GM21723 (cell line): ENCODE data around the gene SMARCA2.
A peak's percentile ranks its signal among the peaks of the same experiment; 100 is the strongest.

Source experiments
- ATAC-seq: cut with Tn5 transposase; IDR thresholded peaks from one replicate; pipeline ENCODE4 v1.9.1; 2021; ENCODE audit warnings: mild to moderate bottlenecking, moderate library complexity; ENCODE audit not compliant: unreplicated experiment

The SMARCA2 gene

GRCh38 chr9:2039294-2040180, 24.4 kb downstream of the SMARCA2 start:
- no peak for ATAC-seq

GRCh38 chr9:2040828-2041227, 25.7 kb downstream of the SMARCA2 start:
- no peak for ATAC-seq

DNA sequence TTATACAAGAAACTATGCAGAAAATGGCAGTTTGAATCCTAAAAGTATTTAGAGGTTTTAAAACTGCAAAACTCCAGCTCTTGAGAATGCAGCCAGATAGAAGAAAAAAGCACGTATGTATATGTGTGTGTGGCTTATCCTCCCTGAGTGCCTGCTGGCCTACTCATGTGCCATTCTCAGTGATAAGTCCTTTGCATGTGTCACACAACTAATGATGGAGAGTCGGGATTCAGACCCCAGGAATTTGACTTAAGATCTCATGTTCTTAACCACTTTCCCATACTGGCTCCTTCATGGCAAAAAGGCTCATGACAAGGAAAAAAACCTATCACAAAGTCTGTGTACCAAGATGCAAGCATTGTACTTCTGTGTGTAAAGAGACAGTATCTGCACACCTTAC, 26.6 kb downstream of the SMARCA2 start:
- ATAC-seq: no peak

- peak; percentile 36 for ATAC-seq
Measured at GRCh38 chr9:2043243-2043642, 28.1 kb downstream of the SMARCA2 start.

DNA sequence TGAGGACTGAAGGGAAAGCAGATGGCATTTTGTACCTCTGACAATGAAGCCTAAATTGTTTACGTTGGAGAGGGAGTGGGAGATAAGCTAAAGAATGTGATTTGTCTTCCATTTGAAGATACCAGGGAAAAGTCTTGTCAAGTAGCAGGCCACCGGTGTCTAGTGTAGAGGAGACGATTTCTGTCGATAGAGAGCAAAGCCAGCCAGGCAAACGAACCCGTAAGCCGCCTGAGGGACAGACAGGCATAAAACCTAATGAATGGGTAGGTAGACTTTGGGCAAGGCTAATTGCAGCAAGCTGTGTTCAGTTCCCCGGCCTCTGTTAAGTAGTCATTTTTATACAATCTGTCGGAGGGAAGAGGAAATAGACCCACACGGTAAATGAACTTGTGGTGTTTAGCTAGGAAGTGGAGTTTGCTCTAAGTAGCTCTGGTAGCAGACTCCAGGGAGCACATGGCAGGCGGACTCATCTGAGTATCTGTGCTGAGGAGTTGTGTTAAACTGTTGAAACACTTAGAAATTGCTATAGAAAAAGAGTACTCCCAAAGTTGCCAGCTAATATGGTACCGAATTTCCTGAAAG, 28.8 kb downstream of the SMARCA2 start:
- ATAC-seq: peak; percentile 76

GRCh38 chr9:2047144-2047671, 32.1 kb downstream of the SMARCA2 start:
- no peak for ATAC-seq

- ATAC-seq: no peak
Measured at GRCh38 chr9:2047916-2048315, 32.8 kb downstream of the SMARCA2 start.

- no peak for ATAC-seq
Measured at GRCh38 chr9:2050236-2050635, 35.1 kb downstream of the SMARCA2 start.

GRCh38 chr9:2053883-2054845, 39.0 kb downstream of the SMARCA2 start:
- peak; percentile 97 for ATAC-seq

DNA sequence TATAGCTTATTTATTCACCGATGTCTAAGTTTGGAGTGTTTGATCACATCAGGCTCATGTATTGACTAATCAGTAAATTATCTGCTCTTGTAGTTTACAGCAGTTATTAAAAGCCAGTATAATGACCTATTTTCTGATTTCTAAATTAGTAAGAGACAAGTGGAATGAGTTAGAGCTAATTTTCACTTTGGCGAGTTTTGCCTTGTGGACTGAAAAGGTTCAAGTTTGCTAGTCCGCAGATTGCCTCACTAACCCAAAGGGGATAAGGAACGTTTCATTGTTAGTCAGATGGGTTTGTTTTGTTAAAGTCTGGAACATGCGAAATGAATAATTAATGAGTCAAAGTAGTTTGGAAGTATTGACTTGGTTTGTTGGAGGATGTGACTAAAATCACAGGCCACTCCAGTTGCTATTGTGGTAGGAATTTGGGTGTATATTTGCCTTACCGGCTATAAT, 40.1 kb downstream of the SMARCA2 start:
- ATAC-seq: no peak

GRCh38 chr9:2059274-2059929, 44.3 kb downstream of the SMARCA2 start:
- ATAC-seq: no peak

GRCh38 chr9:2060424-2060823, 45.3 kb downstream of the SMARCA2 start:
- ATAC-seq: no peak

- ATAC-seq: no peak
Measured at GRCh38 chr9:2065704-2066103, 50.6 kb downstream of the SMARCA2 start.

- no peak for ATAC-seq
Measured at GRCh38 chr9:2066312-2067273, 51.4 kb downstream of the SMARCA2 start.

DNA sequence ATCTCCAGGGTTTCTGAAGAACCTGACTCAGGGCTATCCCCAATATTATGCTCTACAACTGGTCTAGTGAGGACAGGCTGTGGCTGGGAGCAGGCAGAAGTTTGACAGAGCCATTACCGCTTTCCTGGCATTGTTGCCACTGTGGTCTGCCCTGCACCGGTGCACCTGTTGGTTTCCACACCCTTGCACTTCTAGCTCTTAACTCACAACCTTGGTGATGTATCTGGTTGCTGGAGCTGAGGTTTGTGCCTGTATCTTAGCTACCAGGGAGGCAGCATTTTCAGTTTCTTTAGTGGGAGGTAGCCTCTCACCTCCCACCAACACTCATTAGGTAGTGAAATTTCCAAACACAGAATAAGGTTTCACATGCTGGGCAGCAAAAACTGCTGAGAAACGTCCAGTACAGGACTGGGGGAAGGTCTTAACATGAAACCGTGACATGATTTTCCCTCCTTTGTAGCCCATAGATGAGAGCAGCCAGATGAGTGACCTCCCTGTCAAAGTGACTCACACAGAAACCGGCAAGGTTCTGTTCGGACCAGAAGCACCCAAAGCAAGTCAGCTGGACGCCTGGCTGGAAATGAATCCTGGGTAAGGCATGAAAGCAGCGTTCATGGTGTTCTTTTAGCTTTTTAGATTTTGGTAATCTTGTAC, 57.7 kb downstream of the SMARCA2 start:
- no peak for ATAC-seq

GRCh38 chr9:2082772-2083171, 67.6 kb downstream of the SMARCA2 start:
- ATAC-seq: no peak

DNA sequence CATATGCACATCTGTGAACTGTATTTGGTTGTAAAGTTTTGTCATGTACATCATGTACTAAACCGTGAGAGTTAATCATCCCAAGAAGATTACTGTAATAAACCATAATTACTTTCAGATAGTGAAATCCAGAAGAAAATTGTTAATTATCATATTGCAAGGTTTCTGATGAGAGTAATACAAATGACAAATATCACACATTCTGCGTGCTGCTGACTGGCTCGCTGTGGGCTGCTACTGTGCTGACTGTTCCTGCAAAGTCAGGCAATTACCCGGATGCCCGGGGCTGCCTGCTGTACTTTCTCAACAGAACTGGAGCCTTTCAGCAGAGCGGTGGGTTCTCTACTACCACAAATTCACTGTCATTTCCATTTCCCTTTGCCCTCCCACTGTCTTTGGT, 68.3 kb downstream of the SMARCA2 start:
- ATAC-seq: no peak

- no peak for ATAC-seq
Measured at GRCh38 chr9:2085716-2086115, 70.6 kb downstream of the SMARCA2 start.

GRCh38 chr9:2086116-2086515, 71.0 kb downstream of the SMARCA2 start:
- ATAC-seq: no peak
